ENCODE results near the gene PROCA1. TPM values are rescaled to one million over a fixed set of nuclear protein-coding genes. Genes with fewer than 3 reads are reported as not detected.

The PROCA1 gene
- total and polyA plus RNA-seq, 9 of the 15 experiments (the other 6 are each of a cell fraction or from before 2014, with no cell fraction given): 0.78 to 16.2 (median 5.6) TPM

- TF ChIP-seq ELK1 (CRISPR knock-in tag; IDR thresholded peaks at IDR 0.05) (no peak), MLLT1 (IDR thresholded peaks at IDR 0.05) (peak; percentile 58 to 73; a peak in 3 of 4 replicates), SIN3A (IDR thresholded peaks at IDR 0.05; ENCODE audit: borderline replicate concordance in 2 of 2, control insufficient read depth in 1 of 2, low read depth in 2 of 2, low read length in 2 of 2) (peak; percentile 64 to 97; a peak in 3 of 4 replicates), NFE2 (IDR thresholded peaks at IDR 0.05; ENCODE audit: low read depth) (no peak; the same call in 1 of the 2 replicates), MECOM (CRISPR knock-in tag; IDR thresholded peaks at IDR 0.05) (no peak), CHD4 (IDR thresholded peaks at IDR 0.05; ENCODE audit: insufficient read depth, insufficient replicate concordance, low read depth, low read length, poor library complexity, severe bottlenecking) (no peak), BMI1 (IDR thresholded peaks at IDR 0.05; ENCODE audit: low read length) (0 out of 2 replicates have a peak, but pooled peaks have one; percentile 42), ATF4 (CRISPR knock-in tag; IDR thresholded peaks at IDR 0.05) (no peak), HNRNPUL1 (IDR thresholded peaks at IDR 0.05; ENCODE audit: low read length) (no peak), USF1 (CRISPR knock-in tag; IDR thresholded peaks at IDR 0.05) (no peak), CBX3 (IDR thresholded peaks at IDR 0.05; ENCODE audit: borderline replicate concordance in 1 of 2, low read length in 2 of 2) (no peak), ZBTB8A (IDR thresholded peaks at IDR 0.05; ENCODE audit: partially characterized antibody) (no peak), FOXA3 (CRISPR knock-in tag; conservative IDR thresholded peaks at IDR 0.05 in 1 of 2, IDR thresholded peaks at IDR 0.05 in 1 of 2) (0 out of 4 replicates have a peak, but pooled peaks of 1 of the 2 experiments have one; percentile 62), TOE1 (IDR thresholded peaks at IDR 0.05; ENCODE audit: borderline replicate concordance) (no peak), TOE1 (CRISPR knock-in tag; IDR thresholded peaks at IDR 0.05; ENCODE audit: borderline replicate concordance, low read depth) (no peak; the same call in 1 of the 2 replicates), TEAD2 (tag; IDR thresholded peaks at IDR 0.05) (no peak), FOXJ3 (CRISPR knock-in tag; IDR thresholded peaks at IDR 0.05) (no peak), SRF (CRISPR knock-in tag; IDR thresholded peaks at IDR 0.05) (0 out of 4 replicates have a peak, but pooled peaks of 1 of the 2 experiments have one; percentile 32), FOSL1 (tag; conservative IDR thresholded peaks at IDR 0.05) (no peak; the same call in 1 of the 2 replicates), HNRNPK (IDR thresholded peaks at IDR 0.05; ENCODE audit: low read depth, low read length, poor library complexity, severe bottlenecking) (no peak), HNRNPLL (IDR thresholded peaks at IDR 0.05; ENCODE audit: low read depth, low read length, poor library complexity, severe bottlenecking) (no peak)
These were observed 15.2 kb upstream of the PROCA1 start (continued) for GRCh38 chr17:28726627-28727491.
